Islet precursor cell (in vitro differentiated cells): Measurements from ENCODE around the gene HS1BP3.

Experiments used
- DNase-seq: peaks from one replicate; pipeline ENCODE4 v3.0.0-alpha.2; 2018

The HS1BP3 gene, protein sequence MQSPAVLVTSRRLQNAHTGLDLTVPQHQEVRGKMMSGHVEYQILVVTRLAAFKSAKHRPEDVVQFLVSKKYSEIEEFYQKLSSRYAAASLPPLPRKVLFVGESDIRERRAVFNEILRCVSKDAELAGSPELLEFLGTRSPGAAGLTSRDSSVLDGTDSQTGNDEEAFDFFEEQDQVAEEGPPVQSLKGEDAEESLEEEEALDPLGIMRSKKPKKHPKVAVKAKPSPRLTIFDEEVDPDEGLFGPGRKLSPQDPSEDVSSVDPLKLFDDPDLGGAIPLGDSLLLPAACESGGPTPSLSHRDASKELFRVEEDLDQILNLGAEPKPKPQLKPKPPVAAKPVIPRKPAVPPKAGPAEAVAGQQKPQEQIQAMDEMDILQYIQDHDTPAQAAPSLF

DNA sequence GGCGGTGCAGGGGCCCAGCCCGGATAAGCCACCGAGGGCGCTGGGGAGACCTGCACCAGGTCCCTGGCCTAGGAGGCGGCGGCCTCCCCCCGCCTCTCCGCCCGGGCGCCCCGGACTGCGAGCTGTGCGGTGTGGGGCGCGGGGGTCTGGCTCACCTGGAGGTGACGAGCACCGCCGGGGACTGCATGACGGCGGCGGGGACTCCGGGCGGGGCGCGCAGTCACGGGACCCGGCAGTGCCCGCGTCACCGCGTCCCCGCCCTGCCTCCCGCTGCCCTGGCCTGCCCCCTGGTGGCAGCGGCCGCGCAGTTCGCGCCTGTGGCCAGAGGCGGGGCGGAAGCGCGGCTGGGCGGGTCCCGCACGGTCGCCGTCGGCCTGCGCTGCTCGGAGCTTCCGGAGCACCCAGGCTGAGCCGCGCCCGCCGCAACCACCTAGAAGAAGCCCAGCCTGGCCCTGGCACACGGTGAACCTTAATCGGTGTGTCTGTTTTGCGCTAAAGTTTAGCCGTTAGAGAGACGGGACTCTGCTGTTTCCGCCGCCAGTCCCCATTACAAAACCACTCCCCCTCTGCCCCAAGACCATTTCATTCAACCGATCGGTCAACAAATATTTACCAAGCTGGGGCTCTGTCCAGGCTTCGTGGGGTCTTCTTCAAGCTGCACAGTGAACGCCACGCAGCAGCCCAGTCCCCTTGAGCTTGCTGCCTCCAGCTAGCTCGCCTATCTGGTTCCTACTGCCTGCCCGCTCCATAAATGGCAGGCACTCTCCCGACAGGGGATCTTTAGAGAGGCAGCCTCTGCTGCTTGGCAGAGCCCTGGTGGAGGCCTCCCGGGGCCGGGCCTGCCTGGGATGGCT lies at the start of gene HS1BP3:
Gene HS1BP3, minus strand, starts transcription at position 222 of the 854 bp plus-strand sequence. Its CDS starts 35 bp downstream, at position 187.
- DNase-seq = peak; percentile 89

DNA sequence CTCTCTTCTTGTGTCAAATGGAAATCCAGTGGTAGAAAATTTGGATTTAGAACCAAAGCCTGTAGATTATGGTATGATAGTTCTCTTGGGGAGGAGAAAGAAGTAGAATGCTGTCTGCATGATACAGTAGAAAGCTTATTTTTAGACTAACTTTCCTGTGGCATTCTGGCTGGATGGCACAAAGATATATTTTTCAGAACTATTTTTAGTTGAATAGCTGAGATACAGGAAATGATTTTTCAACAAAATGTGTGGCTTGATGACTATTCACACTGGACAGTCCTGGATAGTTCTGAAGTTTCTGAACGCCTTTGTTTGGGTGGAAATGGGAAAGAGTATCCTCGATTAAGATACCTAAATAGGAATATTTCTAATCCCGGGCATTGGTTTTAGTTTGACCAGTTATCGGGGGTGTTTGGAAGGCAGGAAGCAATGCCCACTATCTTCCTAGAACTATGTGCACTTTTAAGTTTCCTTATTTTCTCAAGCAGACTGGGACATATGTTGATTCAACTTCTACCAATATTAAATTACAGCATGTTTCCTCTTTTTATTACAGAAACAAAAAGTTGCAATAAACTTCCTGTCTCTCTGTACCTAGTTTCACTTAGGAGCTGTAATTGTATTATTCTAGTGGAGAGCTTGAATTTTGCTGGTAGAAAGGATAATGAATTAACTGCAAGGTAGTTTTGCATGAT lies 48.2 kb upstream of the HS1BP3 start:
- no peak for DNase-seq

DNA sequence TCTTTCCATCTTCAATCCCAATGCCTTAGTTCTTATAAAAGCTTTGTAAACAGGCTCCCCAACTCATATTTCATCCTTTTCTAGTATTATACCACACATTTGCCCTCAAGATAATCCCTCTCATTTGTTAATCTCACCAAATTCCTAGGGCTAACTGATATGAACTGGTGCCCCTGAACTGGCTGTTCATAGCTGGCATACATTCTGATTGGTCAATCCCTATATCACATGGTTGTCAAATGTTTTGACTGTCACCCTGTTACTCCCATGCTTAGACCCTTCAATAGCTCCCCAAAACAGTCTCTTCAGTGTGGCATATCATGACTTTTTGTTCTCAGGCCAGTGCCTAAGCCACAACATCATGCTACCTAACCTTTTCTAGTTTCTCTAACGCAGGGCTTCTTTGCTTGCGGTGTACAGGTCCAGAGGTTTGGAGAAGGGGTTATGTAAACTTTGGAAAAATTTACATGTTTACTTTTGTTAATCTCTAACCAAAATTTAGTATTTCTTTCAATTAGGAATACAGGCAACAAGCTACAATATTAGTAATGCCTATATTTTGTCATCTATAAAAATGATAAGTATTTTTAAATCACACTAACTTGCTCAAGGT lies 46.5 kb upstream of the HS1BP3 start:
- no peak for DNase-seq

DNA sequence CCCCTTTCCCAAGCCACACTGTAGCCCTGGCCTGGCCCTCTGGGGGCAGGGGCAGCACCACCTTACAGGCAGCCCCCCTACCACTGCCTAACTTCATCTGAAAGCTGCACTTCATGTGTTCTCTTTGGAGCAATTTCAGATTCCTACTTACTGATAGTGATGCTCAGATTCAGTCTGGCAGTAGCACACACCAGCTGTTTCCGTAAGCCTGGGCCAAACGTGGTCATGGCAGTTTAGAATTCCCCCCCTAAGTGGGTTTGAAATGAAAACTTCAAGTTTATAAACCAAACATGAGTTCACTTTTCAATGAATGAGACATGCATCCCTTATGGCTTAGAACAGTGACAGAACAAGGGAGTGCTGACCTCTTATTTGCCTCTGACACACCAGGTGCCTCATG lies 45.5 kb upstream of the HS1BP3 start:
- no peak for DNase-seq

DNA sequence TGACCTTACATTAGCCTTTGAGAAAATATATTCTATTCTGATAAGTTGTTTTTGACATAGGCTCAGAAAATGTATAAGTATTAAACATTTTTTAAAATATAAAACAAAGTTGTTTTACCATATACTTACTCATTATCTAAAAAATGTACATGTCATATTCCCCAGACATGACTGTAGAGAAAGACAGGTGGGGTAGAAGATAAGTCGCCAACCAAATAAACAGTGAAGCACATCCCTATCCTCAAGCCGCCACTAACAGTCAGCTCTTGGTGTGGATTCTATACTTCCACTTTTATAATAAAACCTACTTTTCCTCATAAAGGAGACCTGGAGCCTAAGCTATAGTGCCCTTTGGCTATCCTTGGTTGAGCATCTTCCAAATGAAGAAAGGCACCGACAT lies 42.4 kb upstream of the HS1BP3 start:
- DNase-seq = no peak

DNA sequence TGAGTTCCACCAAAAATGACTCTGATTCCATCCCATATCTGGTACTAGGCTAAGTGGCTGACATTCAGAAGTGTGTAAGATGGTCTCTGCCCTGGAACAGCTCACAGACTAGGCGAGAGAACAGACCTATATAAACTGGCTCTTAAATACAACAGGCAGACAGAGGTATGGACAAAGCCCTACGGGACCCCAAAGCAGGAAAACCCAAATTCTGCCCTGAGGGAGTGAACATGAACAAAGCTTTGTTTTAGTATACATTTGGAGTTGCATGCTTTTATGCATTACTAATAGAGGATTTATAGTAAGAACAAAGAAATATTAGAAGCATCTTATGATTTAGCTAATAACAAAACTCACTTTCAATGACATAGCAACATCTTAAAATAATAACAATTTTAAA lies 41.2 kb upstream of the HS1BP3 start:
- DNase-seq = no peak

DNA sequence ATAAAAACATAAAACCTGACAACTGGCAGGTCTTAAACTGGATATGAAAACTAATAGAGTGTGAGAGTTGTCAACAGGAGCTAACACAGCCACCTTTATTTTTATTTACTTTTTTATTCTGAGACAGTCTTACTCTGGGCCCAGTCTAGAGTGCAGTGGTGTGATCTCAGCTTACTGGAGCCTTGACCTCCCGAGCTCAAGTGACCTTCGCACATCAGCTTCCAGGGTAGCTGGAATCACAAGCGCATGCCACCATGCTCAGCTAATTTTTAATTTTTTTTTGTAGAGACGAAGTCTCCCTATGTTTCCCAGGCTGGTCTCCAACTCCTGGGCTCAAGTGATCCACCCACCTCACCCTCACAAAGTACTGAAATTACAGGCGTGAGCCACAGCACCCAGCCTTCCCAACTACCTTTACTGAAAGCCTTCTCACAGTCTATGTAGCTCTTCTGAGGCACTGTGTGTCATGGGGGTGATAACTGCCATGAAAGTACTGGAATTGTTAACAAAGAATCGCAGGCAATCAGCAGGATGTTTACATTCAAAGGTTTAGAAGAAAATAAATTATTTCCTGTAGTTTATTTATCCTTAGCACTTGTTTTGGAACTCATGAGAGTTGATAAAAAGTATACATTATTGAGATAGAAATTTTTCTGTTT lies 40.3 kb upstream of the HS1BP3 start:
- no peak for DNase-seq

DNA sequence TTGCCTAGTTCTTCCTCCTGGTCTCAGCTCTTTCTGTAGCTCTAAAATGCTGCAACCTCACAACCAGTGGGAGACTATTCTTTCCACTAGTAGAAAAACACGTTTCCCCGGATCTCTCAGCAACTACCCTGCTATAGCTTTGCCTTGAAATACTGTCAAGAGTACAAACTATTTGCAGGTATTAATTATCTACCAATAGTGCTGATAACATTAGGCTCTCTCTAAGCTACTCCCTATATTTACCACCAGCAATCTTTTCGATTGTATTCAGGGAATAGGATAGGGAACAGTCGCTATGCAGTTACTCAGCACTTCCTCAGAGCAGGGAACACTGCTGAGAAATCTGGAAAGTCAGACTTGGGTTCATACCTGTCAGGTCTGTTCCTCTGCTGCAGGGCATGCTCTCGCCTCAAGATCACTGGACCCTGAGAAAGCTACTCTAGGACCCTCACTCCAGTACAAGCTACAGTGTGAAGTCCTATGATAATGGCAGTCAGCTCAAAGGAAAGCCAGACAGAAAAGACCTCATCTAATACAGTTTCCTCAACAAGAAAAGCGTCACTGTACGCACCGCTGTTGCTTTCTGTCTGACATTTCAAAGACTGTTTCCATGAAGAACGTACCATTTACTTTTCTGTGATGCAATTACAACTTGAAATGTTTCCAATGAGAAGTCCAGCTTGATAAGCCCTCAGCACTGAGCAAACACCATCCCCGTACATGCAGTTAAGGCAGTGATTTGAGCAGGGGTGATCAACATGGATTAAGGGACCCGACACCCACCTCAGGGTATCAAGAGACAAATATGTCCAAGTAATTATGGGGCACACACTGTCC lies 38.7 kb upstream of the HS1BP3 start:
- no peak for DNase-seq

DNA sequence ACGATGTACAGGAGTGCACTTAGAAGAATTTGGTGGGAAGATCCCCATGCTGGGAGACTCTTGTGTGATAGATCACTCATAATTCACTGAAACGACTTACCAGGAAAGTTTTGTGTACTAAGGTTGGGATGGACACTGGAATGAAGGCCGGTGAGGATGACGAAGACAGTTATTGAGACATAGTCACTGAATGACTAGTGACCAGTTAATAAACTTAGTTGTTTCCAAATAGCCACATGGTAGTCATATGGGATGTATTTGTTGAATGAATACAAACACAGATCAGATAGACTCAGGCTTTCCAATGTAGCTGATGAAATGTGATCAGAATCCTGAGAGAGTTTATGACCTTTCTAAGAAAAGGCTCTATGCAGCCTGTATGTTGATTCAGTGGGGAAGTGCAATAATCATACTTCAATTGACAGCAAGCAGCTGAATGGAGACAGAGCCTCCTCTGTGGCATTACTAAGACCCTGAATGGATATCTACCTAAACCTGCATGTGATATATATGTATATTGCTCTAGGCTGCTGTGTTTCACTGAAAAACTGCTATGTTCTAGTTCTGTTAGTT lies 36.4 kb upstream of the HS1BP3 start:
- no peak for DNase-seq

DNA sequence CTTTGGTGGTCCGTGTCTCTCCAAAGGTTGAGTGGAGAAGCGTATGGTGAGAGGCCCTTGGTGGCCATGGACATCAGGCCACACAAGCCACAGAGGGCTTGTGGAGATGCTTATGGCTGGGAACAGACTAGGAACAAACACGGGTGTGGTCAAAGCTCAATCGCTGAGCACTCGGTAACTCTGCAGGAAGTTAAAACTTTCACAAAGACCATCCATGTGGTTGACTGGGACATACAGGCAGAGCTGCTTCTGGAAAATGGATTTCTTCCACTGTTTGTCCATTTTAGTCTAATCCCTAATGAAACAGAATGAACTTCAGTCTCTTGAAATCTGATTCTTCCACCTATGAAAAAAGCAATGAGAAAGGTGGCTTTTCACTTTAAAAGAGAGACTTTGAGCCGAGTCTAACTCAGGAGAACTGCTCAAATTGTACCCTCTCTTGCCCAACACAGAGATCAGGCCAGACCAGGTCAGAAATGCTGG lies 33.7 kb upstream of the HS1BP3 start:
- DNase-seq = no peak

DNA sequence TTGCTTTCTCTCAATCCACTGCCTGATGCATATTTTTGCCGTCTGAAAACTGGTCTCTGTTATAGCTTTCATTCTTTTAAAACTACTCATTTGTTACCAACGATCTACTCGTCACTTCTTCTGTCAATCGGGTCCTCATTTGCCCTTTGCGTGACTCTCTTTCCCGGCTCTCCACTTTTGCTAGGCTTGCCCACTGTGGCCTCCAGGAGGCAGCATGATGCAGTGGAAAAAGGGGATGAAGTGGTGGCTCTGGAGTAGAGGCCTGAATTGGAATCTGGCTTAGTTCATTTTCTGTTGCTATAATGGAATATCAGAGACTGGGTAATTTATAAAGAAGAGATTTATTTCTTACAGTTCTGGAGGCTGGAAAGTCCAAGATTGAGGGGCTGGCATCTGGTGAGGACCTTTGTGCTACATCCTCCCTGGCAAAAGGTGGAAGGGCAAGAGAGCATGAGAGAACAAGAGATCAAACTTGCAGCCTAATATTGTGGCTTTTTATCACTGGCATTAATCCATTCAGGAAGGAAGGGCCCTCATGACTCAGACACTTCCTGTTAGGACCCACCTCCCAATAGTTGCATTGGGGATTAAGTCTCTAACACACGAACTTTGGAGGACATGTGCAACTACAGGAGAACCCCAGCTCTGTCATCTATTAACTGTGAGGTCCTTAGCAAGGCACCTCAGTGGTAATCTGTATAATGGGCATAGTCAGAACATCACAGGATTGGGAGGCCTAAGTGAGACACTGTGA lies 31.4 kb upstream of the HS1BP3 start:
- no peak for DNase-seq

DNA sequence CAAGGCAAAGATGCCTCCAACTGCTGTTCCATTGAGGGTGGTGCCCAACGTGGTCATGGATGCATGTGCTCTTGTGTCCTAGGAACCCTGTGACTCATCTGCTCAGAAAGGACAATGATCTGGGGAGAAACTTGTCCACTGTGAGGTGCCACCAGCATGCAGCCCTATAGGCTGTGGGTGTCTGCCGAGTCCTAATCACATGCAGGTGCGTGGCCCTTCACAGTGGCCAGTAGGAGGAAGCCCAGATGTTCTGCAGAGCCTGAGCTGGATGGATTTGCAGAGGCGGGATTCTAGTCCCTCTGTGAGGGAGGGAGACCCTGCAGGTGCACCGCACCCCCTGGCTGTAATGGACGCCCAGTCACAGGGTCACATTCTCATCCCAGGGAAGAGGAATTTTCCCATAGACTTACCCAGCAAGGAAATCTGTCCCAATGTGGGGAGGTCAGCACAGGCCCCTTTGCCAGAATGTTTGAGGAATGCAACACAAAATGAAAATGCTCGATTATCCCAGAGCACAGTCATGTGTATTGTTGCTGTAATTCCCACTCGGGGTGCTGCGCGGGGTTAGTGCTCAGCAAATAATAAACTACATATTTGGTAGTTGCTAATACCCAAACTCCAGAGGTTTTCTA lies 30.0 kb upstream of the HS1BP3 start:
- DNase-seq = no peak

DNA sequence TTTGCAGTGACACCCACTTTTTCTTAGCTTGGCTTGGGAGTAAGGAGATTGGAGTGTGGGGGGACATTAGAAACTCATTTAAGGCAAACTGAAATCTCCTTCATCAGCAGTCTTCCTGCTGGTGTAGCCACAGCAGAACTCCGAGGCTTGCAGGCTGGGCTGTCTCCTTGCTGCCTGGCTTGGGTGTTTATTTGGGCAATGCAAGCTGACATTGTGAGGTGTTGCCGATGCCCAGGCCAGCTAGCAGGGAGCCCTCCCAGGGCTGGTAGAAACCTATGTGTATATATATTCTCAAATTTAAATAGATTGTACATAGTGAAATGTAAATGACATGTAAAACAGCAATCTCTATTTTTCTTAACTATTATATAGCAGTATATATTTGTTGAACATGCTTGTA lies 27.9 kb upstream of the HS1BP3 start:
- no peak for DNase-seq

DNA sequence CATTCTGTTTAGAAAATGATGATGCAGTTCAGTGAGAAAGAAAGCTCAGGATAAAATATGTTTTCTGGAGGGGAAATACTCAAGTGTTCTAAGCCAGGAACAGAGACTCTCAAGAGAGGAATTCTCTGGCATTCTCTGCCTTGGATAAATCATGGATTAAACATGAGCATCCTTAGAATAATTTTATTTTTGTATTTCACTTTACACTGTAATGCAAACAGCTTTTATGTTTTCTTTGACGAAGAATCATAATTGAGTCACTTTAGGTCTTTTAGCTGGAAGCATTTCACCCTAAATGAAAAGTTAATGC lies 27.1 kb upstream of the HS1BP3 start:
- DNase-seq = no peak

DNA sequence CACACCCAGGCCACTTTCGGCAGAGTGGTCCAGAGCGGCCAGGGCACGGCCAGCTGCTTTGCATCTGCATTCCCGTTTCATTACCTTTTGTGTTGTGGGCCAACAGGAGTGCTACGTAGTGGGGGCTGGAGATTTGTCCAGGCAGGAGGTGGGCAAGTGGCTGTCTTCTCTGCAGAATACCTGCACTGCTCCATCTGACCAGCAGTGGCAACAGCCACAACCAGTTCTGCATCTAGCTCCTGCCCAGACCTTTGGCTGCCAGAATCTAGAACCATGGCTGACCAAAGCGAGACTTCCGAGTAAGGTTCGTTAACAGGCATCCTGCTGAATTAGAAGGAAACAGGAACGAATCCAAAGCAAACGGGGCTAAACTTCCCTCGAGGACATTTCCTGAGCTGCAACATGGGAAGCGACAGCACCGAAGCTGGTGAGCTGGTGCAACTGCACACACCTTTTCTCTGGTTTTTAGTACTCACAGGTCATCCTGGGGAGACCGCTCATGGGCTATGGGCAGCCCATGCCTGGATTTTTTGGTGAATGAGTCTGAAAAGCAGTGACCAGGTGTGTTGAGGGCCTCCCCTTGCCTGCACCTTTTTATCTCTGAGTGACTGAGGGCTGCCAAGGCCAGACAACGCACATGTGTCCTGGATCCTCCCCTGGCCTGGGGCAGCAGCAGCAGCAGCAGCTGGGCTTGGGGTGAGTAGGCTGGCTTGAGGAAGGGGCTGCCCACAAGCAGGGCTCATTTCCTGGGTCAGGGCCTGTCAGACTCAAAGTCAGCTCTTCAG lies 26.6 kb upstream of the HS1BP3 start:
- peak; percentile 68 for DNase-seq

DNA sequence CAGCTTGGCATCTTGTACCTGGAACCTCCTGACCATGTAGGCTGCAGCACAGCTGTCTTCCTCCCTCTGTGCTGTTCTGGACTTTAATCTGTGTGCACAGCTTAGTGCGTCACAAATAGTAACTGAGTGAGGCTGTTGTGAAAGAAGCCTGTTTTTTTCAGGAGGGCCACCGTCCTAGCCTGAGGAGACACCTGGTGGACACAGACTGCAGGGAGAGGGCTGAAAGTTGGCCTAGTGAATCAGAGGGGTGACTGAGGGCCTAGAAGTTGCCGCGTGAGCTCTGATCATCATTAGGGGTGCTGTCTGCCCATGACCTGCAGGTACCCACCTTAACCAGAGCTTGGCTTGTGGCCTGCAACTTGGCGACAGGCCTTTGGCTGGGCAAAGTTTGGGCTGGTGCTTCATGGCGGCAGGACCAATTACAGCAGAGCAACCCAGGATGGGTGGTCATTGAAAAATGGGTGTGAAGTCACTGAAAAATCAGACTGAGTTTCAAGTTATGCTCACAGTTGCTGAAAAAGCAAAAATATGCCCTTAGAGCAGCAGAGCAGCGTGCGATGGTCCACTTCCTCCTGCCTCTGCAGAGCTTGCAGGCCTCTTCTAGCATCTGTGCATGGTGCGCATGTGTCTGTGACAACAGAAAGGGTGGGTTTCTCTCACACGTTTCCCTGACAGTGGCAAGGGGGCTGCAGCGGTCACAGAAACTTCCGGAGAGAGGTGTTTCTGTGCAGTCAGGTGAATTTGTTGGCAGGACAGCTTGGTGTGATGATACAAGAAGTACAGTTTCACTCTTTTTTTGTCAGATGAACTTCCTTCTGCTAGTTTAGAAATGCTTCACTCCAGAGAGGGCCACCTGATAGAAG lies 25.7 kb upstream of the HS1BP3 start:
- peak; percentile 54 for DNase-seq

DNA sequence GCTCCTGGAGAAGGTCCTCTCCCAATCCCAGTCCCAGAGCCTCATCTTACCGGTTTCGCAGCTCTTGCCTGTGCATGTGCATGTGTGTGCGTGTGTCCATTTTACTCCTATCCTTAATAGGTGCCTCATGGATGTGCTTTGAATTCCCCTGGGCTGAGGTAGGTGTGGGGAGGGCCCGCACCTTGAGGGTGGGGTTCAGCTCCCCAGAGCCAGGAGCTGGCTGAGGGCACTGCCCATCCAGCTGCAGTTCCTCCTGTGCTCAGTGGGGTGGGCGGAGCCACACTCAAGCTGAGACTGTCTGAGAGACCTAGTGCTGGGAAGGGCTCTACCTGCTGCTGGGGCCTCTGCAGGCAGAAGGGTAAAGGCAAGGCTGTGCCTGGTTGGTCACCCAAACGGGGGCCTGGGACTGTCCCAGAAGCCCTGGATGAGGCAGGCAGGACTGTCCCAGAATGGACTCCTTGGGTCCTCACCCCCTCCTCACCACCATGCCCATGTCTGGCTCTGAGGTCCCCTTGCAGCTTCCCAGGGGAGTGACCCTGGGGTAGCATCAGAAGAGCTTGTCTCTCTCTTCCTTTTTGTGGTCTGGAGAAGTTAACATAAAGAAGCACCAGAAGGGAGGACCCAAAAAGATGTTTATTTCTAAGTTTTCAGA lies 24.9 kb upstream of the HS1BP3 start:
- peak; percentile 57 for DNase-seq
